Suprapubic skin (tissue), 4 donors: ENCODE measurements around the gene LAMA5. TPM values are rescaled to one million over a fixed set of nuclear protein-coding genes. Genes with fewer than 3 reads are reported as not detected.

Experiments
- DNase-seq, 2 donors: peaks; one replicate each; pipeline ENCODE4 v3.0.0-alpha.2; 2019; ENCODE audit warnings: low spot score in 2 of 2
- H3K27ac ChIP-seq: fragments of 200-600 bp; sonication (generic); one replicate; pipeline ENCODE4 v1.5.1; 2019
- H3K27me3 ChIP-seq: fragments of 200-600 bp; sonication (generic); one replicate; pipeline ENCODE4 v1.5.1; 2019
- H3K36me3 ChIP-seq: fragments of 200-600 bp; sonication (generic); one replicate; pipeline ENCODE4 v1.5.1; 2019
- H3K4me1 ChIP-seq: fragments of 200-600 bp; sonication (generic); one replicate; pipeline ENCODE4 v1.5.1; 2019
- H3K4me3 ChIP-seq: fragments of 200-600 bp; sonication (generic); one replicate; pipeline ENCODE4 v1.5.1; 2019; ENCODE audit warnings: mild to moderate bottlenecking
- H3K9me3 ChIP-seq: fragments of 200-600 bp; sonication (generic); one replicate; pipeline ENCODE4 v1.5.1; 2019
- EP300 ChIP-seq: sonication (generic); formaldehyde crosslinking; IDR thresholded peaks from one replicate; pipeline ENCODE4 v1.6.1; 2017; ENCODE audit warnings: antibody characterized with exemption
- POLR2A ChIP-seq, 2 donors: fragments of 450-650 bp; IDR thresholded peaks; one replicate each; pipeline ENCODE4 v1.6.1; 2017; ENCODE audit warnings: antibody characterized with exemption in 2 of 2, mild to moderate bottlenecking in 2 of 2, moderate library complexity in 2 of 2
- POLR2AphosphoS5 ChIP-seq, 3 donors: sonication (generic); formaldehyde crosslinking; IDR thresholded peaks; one replicate each; pipeline ENCODE4 v1.6.1; 2017; ENCODE audit warnings: antibody characterized with exemption in 3 of 3
- WGBS: methylation state at CpG from one replicate; pipeline ENCODE4 v1.1.5; 2018; 5-methylcytosine and 5-hydroxymethylcytosine counted together
- total RNA-seq, 4 donors: library from RNA; depleted of rRNA; stranded (reverse); fragments of >200 nt; gene quantifications; one replicate each; pipeline ENCODE4 v1.1.0, GENCODE V29; 2016
- TF ChIP-seq, protein P1 (sequence below), 2 donors: fragments of 200-600 bp in 1 of 2; fragments of 450-650 bp in 1 of 2; sonication (generic) in 1 of 2; IDR thresholded peaks; one replicate each; pipeline ENCODE4 v1.5.1; 2016 to 2019; ENCODE audit warnings: antibody characterized with exemption in 2 of 2, mild to moderate bottlenecking in 1 of 2, moderate library complexity in 1 of 2

The LAMA5 gene
- total RNA-seq, 4 donors from 2014 or later = 200 to 623 (median 316) TPM

GRCh38 chr20:62392621-62393334 is 25.7 kb upstream of the LAMA5 start:
- 93% methylated on average over 6 of the region's 21 CpGs for WGBS
- peaks cover 40% of the 10 kb centered on the region for H3K36me3 ChIP-seq
- H3K4me3 ChIP-seq = no peak overlapping the region
- H3K27ac ChIP-seq = no peak overlapping the region
- TF ChIP-seq POLR2A (IDR thresholded peaks at IDR 0.05) (no peak), EP300 (no peak), POLR2AphosphoS5 (IDR thresholded peaks at IDR 0.05) (no peak)
- TF ChIP-seq, protein P1, sequence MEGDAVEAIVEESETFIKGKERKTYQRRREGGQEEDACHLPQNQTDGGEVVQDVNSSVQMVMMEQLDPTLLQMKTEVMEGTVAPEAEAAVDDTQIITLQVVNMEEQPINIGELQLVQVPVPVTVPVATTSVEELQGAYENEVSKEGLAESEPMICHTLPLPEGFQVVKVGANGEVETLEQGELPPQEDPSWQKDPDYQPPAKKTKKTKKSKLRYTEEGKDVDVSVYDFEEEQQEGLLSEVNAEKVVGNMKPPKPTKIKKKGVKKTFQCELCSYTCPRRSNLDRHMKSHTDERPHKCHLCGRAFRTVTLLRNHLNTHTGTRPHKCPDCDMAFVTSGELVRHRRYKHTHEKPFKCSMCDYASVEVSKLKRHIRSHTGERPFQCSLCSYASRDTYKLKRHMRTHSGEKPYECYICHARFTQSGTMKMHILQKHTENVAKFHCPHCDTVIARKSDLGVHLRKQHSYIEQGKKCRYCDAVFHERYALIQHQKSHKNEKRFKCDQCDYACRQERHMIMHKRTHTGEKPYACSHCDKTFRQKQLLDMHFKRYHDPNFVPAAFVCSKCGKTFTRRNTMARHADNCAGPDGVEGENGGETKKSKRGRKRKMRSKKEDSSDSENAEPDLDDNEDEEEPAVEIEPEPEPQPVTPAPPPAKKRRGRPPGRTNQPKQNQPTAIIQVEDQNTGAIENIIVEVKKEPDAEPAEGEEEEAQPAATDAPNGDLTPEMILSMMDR (IDR thresholded peaks at IDR 0.05) = no peak
- H3K9me3 ChIP-seq = no peaks in the 10 kb centered on the region
- DNase-seq = no peak
- peaks cover 7% of the 10 kb centered on the region for H3K4me1 ChIP-seq
- no peaks in the 10 kb centered on the region for H3K27me3 ChIP-seq

DNA sequence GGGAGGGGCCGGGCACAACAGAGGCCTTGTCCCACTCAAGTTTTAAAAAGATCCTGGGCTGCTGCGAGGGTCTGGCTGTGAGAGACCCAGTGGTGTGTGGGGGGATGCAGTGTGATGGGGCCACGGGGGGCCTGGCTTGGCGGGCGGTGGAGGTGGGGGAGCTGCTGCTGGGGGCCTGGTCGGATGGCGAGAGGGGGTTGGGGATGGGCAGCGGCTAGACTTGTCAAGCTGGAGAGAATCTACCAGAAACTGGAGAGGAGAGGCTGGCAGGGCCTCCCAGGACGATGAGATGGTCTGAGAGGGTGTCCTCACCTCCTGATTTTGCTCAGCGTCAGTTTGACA is 24.9 kb upstream of the LAMA5 start:
- peaks cover 40% of the 10 kb centered on the region for H3K36me3 ChIP-seq
- peaks cover 11% of the 10 kb centered on the region for H3K4me1 ChIP-seq
- H3K27ac ChIP-seq = no peak overlapping the region
- H3K27me3 ChIP-seq = no peaks in the 10 kb centered on the region
- 90% methylated on average over 10 of the region's 10 CpGs for WGBS
- DNase-seq = no peak
- H3K9me3 ChIP-seq = no peaks in the 10 kb centered on the region
- TF ChIP-seq, protein P1 (IDR thresholded peaks at IDR 0.05) = no peak
- TF ChIP-seq EP300 (no peak), POLR2AphosphoS5 (IDR thresholded peaks at IDR 0.05) (no peak), POLR2A (IDR thresholded peaks at IDR 0.05) (no peak)
- no peak overlapping the region for H3K4me3 ChIP-seq

DNA sequence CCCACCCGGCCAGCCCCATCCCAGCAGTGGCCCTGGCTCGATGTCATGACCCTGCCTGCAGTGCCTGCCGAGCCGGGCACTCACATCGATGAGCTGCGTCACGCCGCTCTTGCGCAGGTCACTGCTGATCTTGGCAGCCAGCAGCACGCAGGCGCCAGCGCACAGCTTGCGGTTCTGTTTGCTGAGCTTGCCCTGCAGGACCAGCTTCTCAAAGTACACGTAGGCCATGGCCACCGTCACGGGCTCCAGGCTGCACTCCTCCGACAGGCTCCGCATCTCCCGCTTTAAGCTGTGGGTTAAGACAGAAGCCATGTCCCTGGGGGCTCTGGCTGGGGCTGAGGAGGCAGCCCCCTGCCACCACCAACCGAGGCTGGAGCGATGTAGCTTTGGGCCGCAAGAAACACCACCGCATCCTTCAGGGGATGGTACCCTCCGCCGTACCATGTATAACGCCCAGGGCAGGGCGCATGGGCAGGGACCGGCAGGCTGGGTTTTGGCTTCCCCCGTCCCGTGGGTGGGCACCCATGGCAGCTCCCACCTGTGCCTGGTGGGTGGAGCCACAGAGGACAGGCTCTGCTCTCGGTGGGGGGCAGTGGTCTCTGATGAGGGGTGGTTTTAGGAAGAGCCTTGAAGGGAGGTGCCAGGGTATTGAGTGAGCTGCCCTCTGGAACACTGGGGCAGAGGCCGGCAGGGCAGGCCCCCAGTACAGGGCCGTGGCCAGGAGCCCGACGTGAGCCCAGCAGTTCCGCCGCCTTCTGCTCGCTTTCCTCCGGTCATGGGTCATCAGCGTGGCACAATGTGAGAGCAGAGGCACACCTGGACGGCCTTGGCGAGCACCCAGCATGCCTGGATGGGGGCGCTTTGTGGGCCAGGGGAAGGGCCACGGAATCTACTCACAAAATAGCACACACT is 24.3 kb upstream of the LAMA5 start:
- H3K27me3 ChIP-seq = no peaks in the 10 kb centered on the region
- H3K9me3 ChIP-seq = no peaks in the 10 kb centered on the region
- 91% methylated on average over 21 of the region's 44 CpGs for WGBS
- no peak overlapping the region for H3K27ac ChIP-seq
- H3K4me3 ChIP-seq = no peak overlapping the region
- DNase-seq = no peak
- TF ChIP-seq POLR2AphosphoS5 (IDR thresholded peaks at IDR 0.05) (no peak), POLR2A (IDR thresholded peaks at IDR 0.05) (no peak), EP300 (no peak)
- TF ChIP-seq, protein P1 (IDR thresholded peaks at IDR 0.05) = no peak
- H3K4me1 ChIP-seq = peaks cover 11% of the 10 kb centered on the region
- H3K36me3 ChIP-seq = peaks cover 40% of the 10 kb centered on the region

DNA sequence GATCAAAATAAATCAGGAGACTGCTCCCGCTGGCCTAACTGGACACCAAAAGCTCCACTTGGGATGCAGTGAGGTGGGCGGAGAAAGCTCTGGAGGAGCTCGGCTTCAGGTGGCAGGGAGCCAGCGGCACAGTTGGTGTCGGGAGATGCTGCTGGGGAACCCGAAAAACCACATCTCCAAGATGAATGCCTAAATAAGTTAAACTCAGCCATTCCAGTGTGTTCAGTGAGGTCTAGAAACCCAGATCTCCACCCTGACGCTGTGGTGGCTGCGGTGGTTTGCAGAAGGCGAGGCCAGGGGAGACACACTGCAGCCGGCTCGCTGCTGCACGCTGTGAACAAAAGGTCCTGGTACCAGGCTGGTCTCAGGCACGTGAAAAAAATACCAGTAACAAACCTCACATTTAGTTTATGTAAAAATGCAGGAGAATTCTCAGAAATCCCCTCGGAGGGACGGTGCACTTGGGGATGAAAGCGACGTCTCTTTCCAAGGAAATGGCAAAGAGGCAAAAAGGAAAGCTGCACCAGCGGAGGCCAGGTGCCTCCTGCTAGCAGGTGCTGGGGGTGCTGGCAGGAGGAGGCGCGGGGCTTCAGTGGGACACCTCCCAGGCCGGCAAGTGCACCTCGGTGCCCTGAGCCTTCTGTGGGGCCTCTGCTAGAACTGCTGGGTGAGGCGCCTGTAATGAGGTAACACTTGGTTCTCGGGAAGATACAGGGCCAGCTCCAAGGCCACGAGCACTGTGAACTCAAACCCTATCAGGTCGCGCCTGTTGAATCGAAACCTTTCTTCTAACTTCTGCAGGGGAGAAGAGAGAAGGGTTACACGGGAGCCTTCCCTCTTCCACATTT is 23.4 kb upstream of the LAMA5 start:
- H3K4me3 ChIP-seq = no peak overlapping the region
- H3K27me3 ChIP-seq = no peaks in the 10 kb centered on the region
- no peak for DNase-seq
- H3K36me3 ChIP-seq = peaks cover 40% of the 10 kb centered on the region
- H3K27ac ChIP-seq = no peak overlapping the region
- WGBS = 81% methylated on average over 28 of the region's 29 CpGs
- no peaks in the 10 kb centered on the region for H3K9me3 ChIP-seq
- H3K4me1 ChIP-seq = peaks cover 20% of the 10 kb centered on the region
- TF ChIP-seq EP300 (no peak), POLR2AphosphoS5 (IDR thresholded peaks at IDR 0.05) (no peak), POLR2A (IDR thresholded peaks at IDR 0.05) (no peak)
- TF ChIP-seq, protein P1 (IDR thresholded peaks at IDR 0.05) = no peak
